Measurements from ENCODE around the gene CACNA1S. TPM values are rescaled to one million over a fixed set of nuclear protein-coding genes. Genes with fewer than 3 reads are reported as not detected.
A peak's percentile ranks its signal among the peaks of the same experiment; 100 is the strongest.

Gene CACNA1S
- polyA plus RNA-seq, 5 donors, result 0.08 to 2.2 (median 0.14) TPM

DNA sequence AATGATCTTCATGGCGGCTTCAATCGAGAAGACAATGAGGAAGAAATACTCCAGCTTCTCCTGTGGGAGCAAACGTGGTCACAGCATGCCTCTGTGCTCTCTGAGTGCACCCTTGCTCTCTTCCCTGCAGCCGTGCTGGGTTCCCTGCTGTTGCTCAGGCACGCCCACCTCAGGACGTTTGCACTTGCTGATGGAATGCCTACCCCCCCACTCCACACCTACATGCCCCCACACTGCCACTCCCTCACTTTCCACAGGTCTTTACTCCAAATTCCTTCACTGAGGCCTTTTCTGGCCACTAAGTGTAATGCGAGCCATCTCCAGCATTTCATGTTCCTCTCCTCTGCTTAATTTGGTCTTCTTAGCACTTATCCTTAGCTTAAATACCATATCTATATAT lies 18.3 kb downstream of the CACNA1S start:
- DNase-seq, result no peak

DNA sequence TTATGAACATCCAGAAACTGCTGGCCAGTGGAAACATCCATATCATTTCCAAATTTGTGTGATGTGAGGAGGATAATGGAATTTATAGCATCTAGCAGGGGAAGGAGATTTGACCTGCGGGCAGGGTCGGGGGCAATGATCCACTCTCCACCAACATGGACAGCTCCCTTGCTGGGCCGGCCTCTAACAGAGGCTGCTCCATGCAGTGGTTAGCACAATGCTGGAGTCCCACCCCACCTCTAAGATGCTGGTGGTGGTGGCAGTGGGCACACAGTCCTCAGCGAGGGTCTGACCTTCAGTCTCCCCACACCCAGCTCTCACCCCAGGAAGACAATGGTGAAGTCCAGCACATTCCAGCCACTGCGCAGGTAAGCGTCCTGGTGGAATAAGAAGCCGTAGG lies 18.7 kb downstream of the CACNA1S start:
- DNase-seq, result no peak

DNA sequence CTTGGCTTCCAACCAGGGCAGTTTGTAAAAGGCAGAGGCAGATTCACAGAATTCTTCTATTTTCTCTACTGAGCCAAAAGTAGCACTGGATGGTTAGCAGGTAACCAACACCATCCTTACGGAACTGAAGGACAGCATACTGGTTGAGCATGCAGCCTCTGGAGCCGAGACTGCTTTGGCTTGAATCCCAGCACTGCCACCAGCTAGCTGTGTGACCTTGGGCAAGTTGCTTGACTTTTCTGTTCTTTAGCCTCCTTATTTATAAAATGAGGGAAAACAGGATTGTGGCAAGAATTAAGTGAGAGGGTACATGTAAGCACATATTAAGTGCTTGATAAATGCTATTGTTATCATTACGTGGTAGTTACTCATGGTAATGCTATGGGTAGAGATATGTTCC lies 19.5 kb downstream of the CACNA1S start:
- DNase-seq, result no peak

DNA sequence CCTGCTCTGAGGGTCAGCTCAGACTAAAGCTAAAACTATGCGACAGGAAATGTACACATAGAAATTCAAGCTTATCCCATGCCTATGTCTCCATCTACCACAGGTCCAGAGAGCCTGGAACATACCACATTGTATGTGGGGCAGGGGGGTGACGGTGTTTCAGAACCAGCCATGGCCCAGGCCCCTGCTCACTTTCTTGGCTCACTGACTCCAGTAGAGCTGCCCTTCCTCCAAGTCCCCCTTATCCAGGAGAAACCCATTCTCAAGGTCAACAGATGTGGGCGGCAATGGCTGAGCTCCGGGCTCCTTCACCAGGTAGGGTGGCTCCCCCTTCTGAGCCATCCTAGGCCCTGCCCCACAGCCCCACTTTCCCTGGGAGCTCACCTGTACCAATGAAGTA lies 21.0 kb downstream of the CACNA1S start:
- DNase-seq, result no peak

DNA sequence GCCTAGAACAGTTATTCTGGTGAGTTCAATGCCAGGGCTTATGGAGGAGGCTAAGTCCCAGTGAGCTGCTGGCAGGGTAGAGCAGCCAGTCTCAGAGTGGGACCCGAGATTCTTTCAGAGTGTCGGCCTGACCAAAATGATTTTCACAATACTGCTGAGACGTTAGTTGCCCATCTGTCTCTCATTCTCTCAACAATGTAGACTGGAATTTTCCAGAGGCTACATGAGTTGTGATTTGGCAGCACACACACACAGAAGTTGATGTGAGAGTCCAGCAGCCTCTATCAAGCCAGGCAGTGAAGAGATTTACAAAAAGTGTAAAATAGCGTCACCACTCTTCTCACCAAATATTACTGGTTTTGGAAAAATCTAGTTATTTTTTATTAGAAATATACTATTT lies 21.7 kb downstream of the CACNA1S start:
- no peak for DNase-seq

DNA sequence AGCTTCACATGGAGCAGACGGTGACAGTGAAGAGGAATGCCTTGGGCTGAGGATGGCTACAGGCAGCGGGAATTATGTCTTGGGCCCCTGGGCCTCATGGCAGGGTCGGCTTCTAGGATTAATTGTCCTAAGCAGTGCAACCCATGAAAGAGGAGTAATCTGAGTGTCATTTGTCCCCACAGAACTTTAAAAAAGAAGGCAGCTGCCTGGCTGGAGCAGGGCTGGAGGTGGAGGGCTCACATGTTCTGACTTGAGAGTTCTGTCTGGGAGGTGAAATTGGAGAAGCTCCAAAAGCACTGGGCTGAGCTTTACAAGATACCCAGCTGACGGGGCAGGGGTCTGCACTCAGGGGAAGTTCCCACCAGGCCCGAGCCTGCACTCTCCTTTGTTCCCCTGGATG lies 22.6 kb downstream of the CACNA1S start:
- no peak for DNase-seq

DNA sequence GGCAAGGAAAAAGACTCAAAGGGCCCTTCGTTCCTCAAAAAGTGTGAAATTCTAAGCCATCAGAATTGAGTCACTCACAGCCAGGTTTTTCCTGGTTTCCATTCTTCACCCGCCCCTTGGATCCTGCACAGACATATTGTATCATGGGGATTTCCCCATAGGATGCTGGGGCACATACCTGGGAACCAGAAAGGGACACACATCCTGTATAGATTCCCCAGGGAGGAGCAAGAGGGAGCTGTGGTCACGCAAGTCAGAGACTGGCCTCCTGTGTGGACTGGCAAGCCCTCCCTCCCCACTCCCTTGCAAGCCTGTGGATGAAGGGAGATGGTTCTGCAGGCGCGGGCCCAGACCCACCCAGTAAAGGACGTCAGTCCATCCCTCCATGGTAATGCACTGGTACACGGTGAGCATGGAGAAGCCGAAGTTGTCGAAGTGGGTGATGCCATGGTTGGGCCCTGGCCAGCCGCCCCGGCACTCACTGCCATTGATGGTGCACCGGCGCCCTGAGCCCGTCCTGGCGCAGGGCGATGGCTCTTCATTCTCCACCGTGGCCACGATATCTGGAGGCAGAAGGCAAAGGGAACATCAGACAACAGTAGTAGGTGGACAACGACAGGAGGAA lies 23.2 kb downstream of the CACNA1S start:
- no peak for DNase-seq

DNA sequence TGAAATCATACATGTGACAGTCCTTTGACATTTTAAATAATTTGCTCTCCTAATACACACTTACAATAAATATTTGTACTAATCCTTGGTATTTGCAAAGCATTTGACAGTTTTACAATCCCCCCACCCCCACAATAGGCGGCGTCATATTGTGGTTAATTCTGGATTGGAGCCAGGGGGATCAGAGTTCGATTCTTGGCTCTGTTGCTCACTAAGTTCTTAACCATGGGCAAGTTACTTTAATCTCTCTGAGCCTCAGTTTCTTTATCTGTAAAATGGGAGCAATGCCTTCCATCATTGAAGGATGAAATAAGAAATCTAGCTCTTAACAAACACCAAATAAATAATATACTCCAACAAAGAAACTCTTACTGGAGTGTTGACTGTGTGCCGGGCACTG lies 23.8 kb downstream of the CACNA1S start:
- no peak for DNase-seq

DNA sequence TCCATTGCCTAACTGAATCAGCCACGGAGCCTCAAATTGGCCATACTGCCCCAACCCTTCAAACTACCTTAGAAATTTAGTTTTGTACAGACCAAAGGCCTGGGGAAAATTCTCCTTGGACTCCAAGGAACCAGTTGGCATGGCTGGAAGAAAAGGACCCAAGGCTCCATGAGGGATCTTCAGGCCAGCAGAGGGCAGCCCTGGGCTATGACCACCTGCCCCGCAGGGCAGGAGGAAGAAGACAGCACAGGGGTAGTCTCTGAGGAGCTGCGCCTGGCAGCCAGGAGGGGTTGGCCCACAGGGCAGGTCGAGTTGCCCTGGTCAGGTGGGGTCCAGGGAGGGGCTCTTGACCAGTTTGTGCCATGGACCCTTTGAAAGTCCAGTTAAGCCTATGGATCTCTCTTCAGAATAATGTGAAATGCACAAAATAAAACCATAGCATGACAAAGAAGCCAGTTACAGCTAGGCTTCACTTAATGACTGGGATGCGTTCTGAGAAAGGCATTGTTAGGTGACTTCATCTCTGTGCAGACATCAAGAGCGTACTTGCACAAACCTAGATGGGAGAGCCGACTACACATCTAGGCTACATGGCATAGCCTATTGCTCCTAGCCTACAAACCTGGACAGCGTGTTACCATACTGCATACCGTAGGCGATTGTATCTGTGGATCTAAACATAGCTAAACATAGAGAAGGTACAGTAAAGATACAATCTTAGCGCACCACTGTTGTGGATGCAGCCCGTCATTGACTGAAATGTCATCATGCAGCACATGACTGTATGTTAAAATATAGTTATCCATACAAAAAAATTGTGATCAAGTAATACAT lies 26.1 kb downstream of the CACNA1S start:
- DNase-seq, result no peak

DNA sequence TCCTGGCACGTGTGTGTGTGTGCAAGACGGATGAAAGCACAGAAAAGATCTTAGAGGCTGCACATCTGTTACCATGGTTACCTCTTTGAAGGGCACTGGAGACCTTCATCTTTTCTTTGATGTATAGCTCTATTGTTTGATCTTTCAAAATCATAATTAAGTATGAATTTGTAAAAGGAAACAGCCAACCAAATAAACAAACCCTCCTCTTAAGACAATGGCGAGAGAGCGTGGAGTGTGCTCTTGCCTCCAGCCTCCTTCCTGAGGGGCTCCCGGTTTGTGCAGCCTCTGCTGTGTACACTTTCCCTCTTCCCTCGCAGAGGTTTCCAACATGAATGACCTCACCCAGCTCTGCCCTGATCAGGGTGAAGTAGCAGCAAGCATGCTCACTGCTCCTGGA lies 27.9 kb downstream of the CACNA1S start:
- peak in 1 of 2 donors; percentile 47 for DNase-seq

DNA sequence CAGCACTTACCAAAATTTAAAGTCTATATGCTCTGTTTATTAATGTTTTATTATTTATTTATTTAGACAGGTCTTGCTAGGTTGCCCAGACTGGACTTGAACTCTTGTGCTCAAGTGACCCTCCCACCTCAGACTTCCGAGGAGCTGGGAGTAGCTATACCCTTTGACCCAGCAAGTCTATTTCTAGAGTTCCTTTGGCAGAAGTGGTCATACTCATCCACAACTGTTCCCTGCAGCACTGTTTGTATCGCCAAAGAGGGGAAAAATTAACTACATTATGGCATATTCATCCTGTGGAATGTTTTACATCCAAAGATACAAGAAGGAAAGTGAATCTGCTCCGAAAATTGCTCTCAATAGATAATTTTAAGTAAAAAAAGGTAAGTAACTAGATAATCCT lies 28.5 kb downstream of the CACNA1S start:
- no peak for DNase-seq

DNA sequence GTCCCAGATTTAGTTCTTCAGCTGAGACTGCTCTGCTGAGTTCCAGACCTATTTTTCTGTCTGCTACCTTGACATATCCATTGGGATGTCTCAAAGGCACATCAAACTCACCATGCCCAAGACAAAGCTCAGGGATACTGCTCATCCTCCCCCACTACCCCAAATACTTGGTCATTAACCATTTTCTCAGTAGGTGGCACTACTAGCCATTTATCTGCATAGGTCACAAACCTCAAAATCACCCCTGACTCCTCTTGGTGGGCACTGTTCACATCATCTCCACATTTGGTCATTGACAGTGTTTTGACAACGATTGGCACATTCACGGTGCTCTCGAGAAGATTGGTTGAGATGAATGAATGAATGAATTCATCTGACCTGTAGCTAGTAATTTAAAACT lies 32.1 kb downstream of the CACNA1S start:
- no peak for DNase-seq

DNA sequence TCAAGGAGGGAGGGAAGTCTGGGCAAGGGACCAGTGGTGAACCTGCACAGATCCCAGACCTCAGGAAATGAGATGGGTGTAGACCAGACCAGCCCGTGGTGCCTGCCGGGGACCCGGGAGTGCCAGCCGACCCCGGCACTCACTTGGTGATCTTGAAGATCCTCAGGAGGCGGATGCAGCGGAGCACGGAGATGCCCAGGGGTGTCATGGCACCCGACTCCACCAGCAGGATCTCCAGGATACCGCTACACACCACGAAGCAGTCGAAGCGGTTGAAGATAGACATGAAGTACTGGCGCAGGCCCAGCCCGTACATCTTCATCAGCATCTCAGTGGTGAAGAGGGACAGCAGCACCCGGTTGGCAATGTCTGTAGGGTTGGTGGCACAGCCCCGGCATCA lies 34.5 kb downstream of the CACNA1S start:
- no peak for DNase-seq

DNA sequence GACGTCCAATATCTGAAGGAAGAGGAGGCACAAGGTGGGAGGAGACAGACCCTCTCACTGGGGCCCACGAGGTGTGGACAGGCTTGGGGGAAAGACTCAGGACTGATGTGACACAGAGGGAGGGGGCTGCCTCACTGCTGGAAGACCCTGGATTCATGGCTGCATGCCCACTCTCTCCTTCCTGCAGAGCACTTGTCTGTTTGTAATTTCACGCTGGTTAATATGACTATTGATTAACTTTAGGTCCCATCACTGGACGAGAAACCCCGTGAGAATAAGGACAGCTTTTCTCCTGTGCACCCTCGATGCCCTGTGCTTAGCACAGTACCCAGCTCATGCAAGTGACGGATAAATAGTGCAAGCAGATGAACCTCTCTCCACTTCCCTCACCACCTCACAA lies 35.1 kb downstream of the CACNA1S start:
- no peak for DNase-seq

DNA sequence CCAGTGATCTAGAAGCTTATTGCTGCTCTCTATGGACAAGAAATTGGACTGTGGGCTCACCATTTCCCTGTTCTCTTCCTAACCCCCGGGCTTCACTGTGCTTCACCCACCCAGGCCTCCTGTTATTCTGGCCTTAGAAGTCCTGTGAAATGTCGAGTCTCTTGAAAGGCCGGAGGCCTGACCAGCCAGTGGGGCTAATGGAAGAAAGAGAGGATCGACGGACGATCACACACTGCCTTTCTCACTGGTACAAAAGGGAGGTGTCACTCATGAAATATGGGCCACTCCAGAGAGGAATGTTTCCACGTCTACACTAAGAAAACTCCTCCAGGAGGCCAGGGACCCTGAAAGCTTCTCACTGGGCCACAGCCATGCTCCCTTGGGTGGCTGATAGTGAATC lies 36.1 kb downstream of the CACNA1S start:
- DNase-seq, result no peak

DNA sequence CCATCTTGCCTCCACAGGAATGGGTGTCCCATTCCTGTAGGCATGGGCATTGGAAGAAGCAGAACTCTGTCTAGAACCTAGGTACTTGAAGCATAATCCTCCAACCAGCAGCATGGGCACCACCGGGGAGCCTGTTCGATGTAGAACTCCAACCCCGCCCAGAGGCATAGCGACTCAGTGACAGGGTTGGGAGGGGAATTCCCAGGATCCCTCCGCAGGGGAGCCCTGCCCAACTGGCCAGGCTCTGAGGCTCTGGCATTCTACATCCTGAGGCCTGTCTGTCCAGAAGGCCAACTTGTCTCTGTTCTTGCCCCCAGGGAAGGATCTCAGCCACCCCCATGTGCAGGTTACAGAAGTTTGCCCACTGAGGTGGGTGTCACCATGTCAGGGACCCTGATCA lies 38.2 kb downstream of the CACNA1S start:
- no peak for DNase-seq

DNA sequence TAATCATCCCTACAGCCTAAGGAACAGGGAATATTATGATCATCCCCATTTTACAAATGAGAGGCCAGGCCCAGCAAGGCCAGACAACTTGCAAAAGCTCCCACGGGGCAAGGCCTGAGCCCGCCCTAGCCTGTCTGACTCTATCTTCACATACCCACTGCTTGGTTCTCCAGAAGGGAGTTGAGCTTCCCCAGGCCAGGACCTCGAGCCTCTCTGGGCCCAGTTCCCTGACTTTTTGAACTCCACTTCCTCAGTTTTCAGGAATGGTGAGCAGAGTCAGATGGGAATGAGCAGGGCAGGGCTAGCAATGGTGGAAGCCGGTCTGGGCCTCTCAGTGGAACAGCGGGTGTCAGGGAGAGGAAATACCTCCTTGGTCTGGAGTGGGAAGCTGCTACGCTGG lies 39.3 kb downstream of the CACNA1S start:
- no peak for DNase-seq

DNA sequence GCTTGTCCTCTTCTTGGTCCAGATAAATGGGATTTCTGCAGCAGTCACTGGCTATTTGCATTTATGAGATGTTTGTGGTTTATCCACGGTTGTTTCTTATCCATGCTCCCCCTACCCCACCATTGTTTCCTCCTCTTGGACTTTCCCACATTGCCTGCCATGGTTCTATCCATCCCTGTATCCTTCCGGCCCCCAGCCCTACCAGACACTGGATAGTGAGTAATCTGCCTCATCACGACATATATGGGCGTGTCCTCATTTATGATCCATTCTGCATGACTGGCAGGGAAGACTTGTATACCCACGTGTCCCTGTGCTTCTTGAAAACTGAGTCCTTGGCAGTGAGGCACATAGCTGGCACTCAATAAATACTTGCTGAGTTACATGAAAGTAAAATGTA lies 40.1 kb downstream of the CACNA1S start:
- DNase-seq, result no peak

DNA sequence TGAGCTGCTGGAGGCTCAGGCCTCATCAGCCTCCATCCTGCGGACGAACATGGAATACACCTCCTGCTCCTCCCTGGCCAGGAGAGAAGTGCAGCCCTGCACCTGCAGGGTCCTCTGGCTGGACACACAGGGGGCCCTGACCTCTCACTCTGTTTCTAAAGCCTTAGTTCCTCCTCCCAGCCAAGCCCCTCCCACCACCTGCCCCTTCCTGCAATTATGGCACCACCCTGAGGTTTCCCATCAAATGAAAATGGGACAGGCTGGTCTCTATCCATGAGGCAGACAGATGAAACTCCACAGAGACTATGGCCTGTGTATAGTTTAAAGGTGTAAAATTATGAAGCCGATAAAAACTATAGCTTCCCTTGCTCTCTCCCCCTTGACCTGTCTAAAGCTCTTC lies 42.6 kb downstream of the CACNA1S start:
- DNase-seq, result no peak

DNA sequence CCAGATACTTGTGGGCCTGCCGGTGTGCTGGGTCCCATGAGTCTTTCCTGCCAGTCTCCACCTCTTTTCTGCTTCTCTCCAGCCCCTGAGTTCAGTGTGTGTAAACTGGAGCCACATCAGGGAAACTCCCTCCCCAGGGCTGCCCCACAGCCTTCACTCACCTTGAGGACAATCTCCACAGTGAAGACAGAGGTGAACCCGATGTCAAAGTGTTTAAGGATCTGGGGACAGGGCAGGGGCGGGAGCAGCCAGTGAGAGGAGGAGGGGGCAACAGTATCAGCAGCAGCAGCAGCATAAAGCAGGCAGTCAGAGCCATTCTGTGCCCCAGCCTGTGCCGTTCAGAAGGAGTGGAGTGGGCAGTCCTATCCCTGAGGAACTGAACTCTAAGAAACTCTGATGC lies 43.2 kb downstream of the CACNA1S start:
- DNase-seq, result no peak

DNA sequence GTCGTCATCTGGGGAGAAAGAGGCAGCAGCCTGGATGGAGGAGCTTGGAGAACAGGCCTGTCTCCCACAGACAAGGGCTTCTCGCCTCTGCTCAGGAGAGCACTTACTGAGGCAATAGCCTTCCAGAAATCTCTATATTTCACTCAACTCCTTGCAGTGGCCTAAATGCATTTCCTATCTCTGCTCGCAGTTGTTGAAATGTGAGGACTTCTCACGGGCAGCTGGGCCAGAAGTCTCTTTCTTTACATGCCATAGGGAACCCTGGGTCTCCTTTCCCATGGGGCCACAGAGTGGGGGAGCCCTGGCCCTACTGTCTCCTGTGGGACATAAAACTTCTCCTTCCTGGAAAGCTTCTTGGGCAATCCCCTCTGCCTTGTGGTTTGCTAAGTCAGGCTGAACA lies 45.2 kb downstream of the CACNA1S start:
- DNase-seq, result no peak

DNA sequence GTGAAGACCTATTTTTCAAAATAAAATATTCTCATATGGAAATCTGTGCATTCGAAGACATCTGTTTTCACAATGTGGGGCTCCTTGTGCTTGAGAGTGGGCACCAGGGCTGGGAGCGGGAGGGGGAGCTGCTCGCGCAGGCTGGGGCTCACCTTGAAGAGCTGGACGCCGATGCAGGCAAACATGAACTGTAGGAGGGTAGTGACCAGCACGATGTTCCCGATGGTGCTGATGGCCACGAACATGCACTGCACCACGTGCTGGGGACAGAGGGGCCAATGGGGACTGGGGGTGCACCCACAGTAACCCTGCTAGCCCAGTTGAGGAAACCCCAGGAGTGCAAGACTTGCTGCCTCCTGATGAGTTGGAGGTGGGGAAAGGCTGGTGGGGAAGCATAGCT lies 46.5 kb downstream of the CACNA1S start:
- DNase-seq, result no peak

DNA sequence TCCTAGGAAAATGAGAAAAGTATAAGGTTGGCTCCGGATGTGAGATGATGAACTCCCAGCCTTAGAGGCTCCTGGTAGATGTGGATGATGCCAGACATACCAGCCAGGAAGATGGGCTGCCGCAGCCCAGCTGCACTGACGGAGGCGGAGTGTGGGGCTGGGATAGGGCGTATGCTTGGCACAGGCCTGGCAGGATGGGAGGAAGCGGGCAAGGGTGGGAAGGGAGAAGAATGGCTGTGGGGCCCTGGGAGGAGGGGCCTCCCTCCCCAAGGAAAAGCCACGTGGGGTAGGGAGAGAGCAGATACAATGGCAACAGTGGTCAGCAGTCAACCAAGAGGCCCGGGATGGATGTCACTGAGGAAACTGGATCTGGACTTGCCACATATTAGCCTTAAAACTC lies 47.4 kb downstream of the CACNA1S start:
- no peak for DNase-seq

DNA sequence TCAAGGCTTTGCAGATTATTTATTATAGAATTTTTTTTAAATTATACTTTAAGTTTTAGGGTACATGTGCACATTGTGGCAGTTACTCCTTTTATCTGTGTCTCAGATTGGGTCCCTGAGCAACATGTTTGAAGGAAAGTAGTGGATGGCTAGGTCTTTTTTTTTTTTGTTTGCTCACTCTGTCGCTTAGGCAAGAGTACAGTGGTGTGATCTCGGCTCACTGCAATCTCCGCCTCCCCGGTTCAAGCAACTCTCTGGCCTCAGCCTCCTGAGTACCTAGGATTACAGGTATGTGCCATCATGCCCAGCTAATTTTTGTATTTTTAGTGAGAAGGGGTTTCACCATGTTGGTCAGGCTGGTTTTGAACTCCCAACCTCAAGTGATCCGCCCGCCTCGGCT lies 49.1 kb downstream of the CACNA1S start:
- no peak for DNase-seq

Data from right lung (tissue), 5 donors.